Calu3 (cell line): ENCODE data around the gene SLC25A19. TPM values are rescaled to one million over a fixed set of nuclear protein-coding genes. Genes with fewer than 3 reads are reported as not detected.

ENCODE experiments used
- Bru-seq: library from RNA; stranded (reverse); fragments of 400-500 nt; gene quantifications from one replicate; lab custom pipeline; 2021; lab: Mats Ljungman, UMichigan
- BruChase-seq, 2 experiments: library from RNA; stranded (reverse); fragments of 400-500 nt; gene quantifications; one replicate each; lab custom pipeline; 2021; lab: Mats Ljungman, UMichigan
- BruUV-seq: library from RNA; stranded (reverse); fragments of 400-500 nt; replicated peaks from 2 replicates; lab custom pipeline; 2021; lab: Mats Ljungman, UMichigan
- CTCF ChIA-PET: fragments of 300-600 bp; sonication (Branson Sonifier 250); formaldehyde crosslinking; loops from one replicate; lab custom pipeline; 2022; ENCODE audit warnings: antibody characterized with exemption; lab: Charles Lee
- DNase-seq: peaks from one replicate; pipeline ENCODE4 v3.0.0; 2022
- H3K27ac Mint-ChIP-seq: one replicate; pipeline ENCODE4 v1.8.0; 2022; ENCODE audit warnings: mixed read lengths; ENCODE audit not compliant: unreplicated experiment
- H3K27me3 Mint-ChIP-seq: one replicate; pipeline ENCODE4 v1.8.0; 2022; ENCODE audit warnings: mixed read lengths; ENCODE audit not compliant: unreplicated experiment
- H3K36me3 Mint-ChIP-seq: one replicate; pipeline ENCODE4 v1.8.0; 2022; ENCODE audit warnings: mild to moderate bottlenecking, moderate library complexity, mixed read lengths; ENCODE audit not compliant: insufficient read depth, unreplicated experiment
- H3K4me1 Mint-ChIP-seq: one replicate; pipeline ENCODE4 v1.8.0; 2022; ENCODE audit warnings: mild to moderate bottlenecking, low read depth, mixed read lengths; ENCODE audit not compliant: unreplicated experiment
- H3K4me3 Mint-ChIP-seq: one replicate; pipeline ENCODE4 v1.8.0; 2022; ENCODE audit warnings: mild to moderate bottlenecking, low read depth, moderate library complexity, mixed read lengths; ENCODE audit not compliant: unreplicated experiment
- H3K9me3 Mint-ChIP-seq: one replicate; pipeline ENCODE4 v1.8.0; 2022; ENCODE audit warnings: low read depth, mixed read lengths; ENCODE audit not compliant: unreplicated experiment
- CTCF ChIP-seq: fragments of 200-600 bp; IDR thresholded peaks from one replicate; pipeline ENCODE4 v1.8.0; 2022; ENCODE audit warnings: antibody characterized with exemption; ENCODE audit not compliant: unreplicated experiment
- intact Hi-C: fragments of 100-400 bp; cut with micrococcal nuclease; formaldehyde crosslinking; loops from one replicate; pipeline ENCODE4 v1.10.0; 2022; ENCODE audit not compliant: unreplicated experiment
- long read RNA-seq: library from polyadenylated mRNA; stranded (forward); transcript quantifications from one replicate; pipeline ENCODE4 v2.0.0, GENCODE V29; 2022
- total RNA-seq: library from RNA; stranded (reverse); gene quantifications from 2 replicates; pipeline ENCODE4 v1.2.3, GENCODE V29; 2022

SLC25A19 gene
- 26.7 and 26.8 TPM in 2 replicates for total RNA-seq
- percentile 53 among the genes with signal in this experiment for Bru-seq, nascent RNA
- BruChase-seq, experiment 1, labeled RNA remaining after a 6-hour chase: percentile 47 among the genes with signal in this experiment
- BruChase-seq, experiment 2, labeled RNA remaining after a 2-hour chase: percentile 56 among the genes with signal in this experiment
- long read RNA-seq, transcript SLC25A19-204 (8 exons, 1,587 nt): major isoform, 8 of 38 reads
- long read RNA-seq, transcript SLC25A19-210 (8 exons, 1,554 nt): minor isoform, 7 of 38 reads
- long read RNA-seq, transcript SLC25A19-205 (7 exons, 1,496 nt): minor isoform, 6 of 38 reads
- long read RNA-seq, partial matches to known transcripts: 3 of 38 reads
- long read RNA-seq, other reads (novel, unspliced or antisense): 12 of 38 reads

GRCh38 chr17:75289115-75289831 lies at the start of gene SLC25A19:
SLC25A19 (minus strand) TSS chr17:75289433; CDS start chr17:75286764, 2,669 bp downstream.
- intact Hi-C loops: no loop called here
- Mint-ChIP-seq H3K4me3 (peak within 1 kb of the TSS; percentile 90), H3K4me1 (peaks cover 9% of the 10 kb centered on the region), H3K27ac (peak within 1 kb of the TSS; percentile 92), H3K9me3 (no peaks in the 10 kb centered on the region), H3K27me3 (no peaks in the 10 kb centered on the region), H3K36me3 (peaks cover 28% of the 10 kb centered on the region)
- no peak for TF ChIP-seq CTCF
- peak; percentile 97 for DNase-seq
- CTCF ChIA-PET: interaction anchor here (0.6 to 2.1 kb wide), 15 partner anchors 9 to 304 kb away, joined by 3 to 32 read pairs (median 4); partner anchors contain the start of genes GRB2, MIF4GD, MRPL58 and TMEM94
- no TSS peak for BruUV-seq

DNA sequence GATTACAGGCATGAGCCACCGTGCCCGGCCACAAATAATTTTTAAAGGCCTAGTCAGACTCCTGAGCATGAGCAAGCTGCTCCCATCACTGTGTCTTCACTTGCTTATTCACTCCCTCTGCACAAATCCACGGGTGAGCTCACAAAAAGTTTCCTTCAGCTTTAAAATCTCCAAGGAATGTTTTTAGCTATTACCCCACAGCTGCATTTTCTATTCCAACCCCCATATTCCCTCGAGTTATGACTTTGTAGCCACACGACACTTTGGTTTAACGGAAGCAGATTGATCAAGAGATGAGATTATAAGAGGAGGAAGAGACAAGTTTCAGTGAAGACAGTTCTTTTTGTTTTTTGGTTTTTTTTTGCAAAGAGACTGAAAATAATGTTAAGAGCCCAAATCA lies 49.1 kb upstream of the SLC25A19 start:
- intact Hi-C loops: no loop called here
- CTCF ChIA-PET: interaction anchor here (0.8 to 1.4 kb wide), 2 partner anchors 14 to 15 kb away, joined by 3 read pairs; no protein-coding TSS in a partner anchor
- Mint-ChIP-seq H3K27me3 (no peaks in the 10 kb centered on the region), H3K27ac (no peak overlapping the region), H3K4me3 (no peak overlapping the region), H3K4me1 (peaks cover 15% of the 10 kb centered on the region), H3K36me3 (no peaks in the 10 kb centered on the region), H3K9me3 (no peaks in the 10 kb centered on the region)
- no TSS peak for BruUV-seq
- TF ChIP-seq CTCF: no peak
- DNase-seq: no peak

- H3K27ac Mint-ChIP-seq: no peak overlapping the region
- no peaks in the 10 kb centered on the region for H3K27me3 Mint-ChIP-seq
- H3K36me3 Mint-ChIP-seq: no peaks in the 10 kb centered on the region
- H3K4me1 Mint-ChIP-seq: no peaks in the 10 kb centered on the region
- no peak for DNase-seq
- CTCF ChIA-PET: no interaction called here
- H3K9me3 Mint-ChIP-seq: no peaks in the 10 kb centered on the region
- H3K4me3 Mint-ChIP-seq: no peak overlapping the region
- intact Hi-C loops: no loop called here
- TF ChIP-seq CTCF: no peak
- no TSS peak for BruUV-seq
Observed at GRCh38 chr17:75335315-75335714, 46.1 kb upstream of the SLC25A19 start.

- CTCF ChIA-PET: no interaction called here
- Mint-ChIP-seq H3K9me3 (no peaks in the 10 kb centered on the region), H3K27ac (no peak overlapping the region), H3K4me1 (no peaks in the 10 kb centered on the region), H3K4me3 (no peak overlapping the region), H3K27me3 (no peaks in the 10 kb centered on the region), H3K36me3 (no peaks in the 10 kb centered on the region)
- BruUV-seq: no TSS peak
- no peak for DNase-seq
- intact Hi-C loops: no loop called here
- TF ChIP-seq CTCF: no peak
Observed at GRCh38 chr17:75334723-75335122, 45.5 kb upstream of the SLC25A19 start.
